CD4-positive, alpha-beta T cell (primary cell): ENCODE results near the gene TRAPPC13. TPM values are rescaled to one million over a fixed set of nuclear protein-coding genes. Genes with fewer than 3 reads are reported as not detected.
"Not testable (repeated sequence)": the region's sequence is repeated elsewhere in the genome, so short reads cannot be mapped to it uniquely, and the experiment has no call there.

ENCODE experiments used
- ATAC-seq: fragments of 200-7000 bp; cut with Tn5 transposase; one replicate; pipeline ENCODE4 v1.10.0; 2022; ENCODE audit warnings: mild to moderate bottlenecking; ENCODE audit not compliant: poor library complexity
- CTCF ChIA-PET: fragments of 350-600 bp; sonication (Branson Sonifier 250); formaldehyde crosslinking; loops from one replicate; lab custom pipeline; 2021; ENCODE audit warnings: antibody characterized with exemption, inconsistent platforms; lab: Charles Lee
- POLR2A ChIA-PET: fragments of 350-600 bp; sonication (Branson Sonifier 250); formaldehyde crosslinking; loops from one replicate; lab custom pipeline; 2021; ENCODE audit warnings: antibody characterized with exemption, inconsistent platforms; lab: Charles Lee
- DNase-seq, 14 experiments: peaks; one replicate each; pipeline ENCODE4 v3.0.0-alpha.2; 2013 to 2020; ENCODE audit warnings: mixed read lengths in 2 of 14
- H3K27ac ChIP-seq, 2 donors: one replicate each; pipeline versions ENCODE4 v1.5.1 to v1.7.0; 2013; ENCODE audit warnings: low read length in 2 of 2, low read depth in 1 of 2, mild to moderate bottlenecking in 1 of 2
- H3K27me3 ChIP-seq, 2 experiments: 1 replicate in 1 of 2; 2 replicates in 1 of 2; pipeline versions ENCODE4 v1.6.1 to v1.7.0; 2013; ENCODE audit warnings: low read length in 2 of 2, control low read depth in 1 of 2, mild to moderate bottlenecking in 1 of 2, moderate library complexity in 1 of 2; ENCODE audit not compliant: insufficient read depth in 2 of 2, control insufficient read depth in 1 of 2
- H3K36me3 ChIP-seq: one replicate; pipeline ENCODE4 v1.6.1; 2013; ENCODE audit warnings: low read length, control low read depth; ENCODE audit not compliant: insufficient read depth
- H3K4me1 ChIP-seq: one replicate; pipeline ENCODE4 v1.6.1; 2013; ENCODE audit warnings: low read length, control low read depth; ENCODE audit not compliant: insufficient read depth
- H3K4me3 ChIP-seq: one replicate; pipeline ENCODE4 v1.5.1; 2013; ENCODE audit warnings: mild to moderate bottlenecking, low read length, moderate library complexity
- H3K9me3 ChIP-seq, 2 experiments: 1 replicate in 1 of 2; 2 replicates in 1 of 2; pipeline versions ENCODE4 v1.6.1 to v1.7.0; 2013; ENCODE audit warnings: low read length in 2 of 2, mild to moderate bottlenecking in 2 of 2, control low read depth in 1 of 2, moderate library complexity in 1 of 2; ENCODE audit not compliant: control insufficient read depth in 1 of 2, insufficient read depth in 1 of 2
- H3K27ac Mint-ChIP-seq: one replicate; pipeline ENCODE4 v1.8.0; 2020; ENCODE audit warnings: mixed read lengths
- H3K27me3 Mint-ChIP-seq: one replicate; pipeline ENCODE4 v1.8.0; 2021; ENCODE audit warnings: mixed read lengths
- H3K36me3 Mint-ChIP-seq: one replicate; pipeline ENCODE4 v1.8.0; 2021; ENCODE audit warnings: low read depth, mixed read lengths
- H3K4me1 Mint-ChIP-seq: one replicate; pipeline ENCODE4 v1.8.0; 2021; ENCODE audit warnings: low read depth, mixed read lengths
- H3K4me3 Mint-ChIP-seq: one replicate; pipeline ENCODE4 v1.8.0; 2020; ENCODE audit warnings: mild to moderate bottlenecking, mixed read lengths
- H3K9me3 Mint-ChIP-seq: one replicate; pipeline ENCODE4 v1.8.0; 2020; ENCODE audit warnings: mixed read lengths
- CTCF ChIP-seq: fragments of 200-600 bp; IDR thresholded peaks from one replicate; pipeline ENCODE4 v1.8.0; 2022; ENCODE audit warnings: antibody characterized with exemption, mild to moderate bottlenecking
- intact Hi-C, 2 experiments: fragments of 100-400 bp; cut with DNase I in 1 of 2; cut with micrococcal nuclease in 1 of 2; formaldehyde crosslinking; loops; one replicate each; pipeline versions ENCODE4 v1.15.1 to v1.9.0; 2023 to 2025; cut with DNase I, micrococcal nuclease
- total RNA-seq, 174 experiments: library from RNA in 2 of 174; stranded (reverse) in 2 of 174; gene quantifications; one replicate each; pipeline ENCODE4 v1.2.3 and lab custom pipeline; 2021 to 2026

The TRAPPC13 gene
- total RNA-seq, 2 experiments from 2014 or later: 11.2 to 14.4 TPM

GRCh38 chr5:65674749-65675148 is 49.9 kb downstream of the TRAPPC13 start:
- H3K9me3 Mint-ChIP-seq: no peaks in the 10 kb centered on the region
- peaks cover 68% of the 10 kb centered on the region for H3K36me3 ChIP-seq
- intact Hi-C loops: no loop called here

DNA sequence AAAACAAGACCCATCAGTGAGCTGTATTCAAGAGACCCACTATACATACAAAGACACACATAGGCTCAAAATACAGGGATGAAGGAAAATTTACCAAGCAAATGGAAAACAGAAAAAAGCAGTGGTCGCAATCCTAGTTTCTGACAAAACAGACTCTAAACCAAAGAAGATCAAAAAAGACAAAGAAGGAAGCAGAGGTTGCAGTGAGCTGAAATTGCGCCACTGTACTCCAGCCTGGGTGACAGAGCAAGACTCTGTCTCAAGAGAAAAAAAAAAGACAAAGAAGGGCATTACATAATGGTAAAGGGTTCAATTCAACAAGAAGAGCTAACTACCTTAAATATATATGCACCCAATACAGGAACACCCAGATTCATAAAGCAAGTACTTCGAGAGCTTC is 51.2 kb downstream of the TRAPPC13 start:
- H3K4me3 ChIP-seq, intact Hi-C loops, CTCF ChIA-PET, H3K27me3 ChIP-seq, H3K27ac ChIP-seq, H3K27me3 Mint-ChIP-seq, H3K9me3 ChIP-seq, H3K9me3 Mint-ChIP-seq, ATAC-seq, H3K4me1 ChIP-seq, DNase-seq, POLR2A ChIA-PET: not testable (repeated sequence)
- Mint-ChIP-seq H3K36me3 (peaks cover 99% of the 10 kb centered on the region), H3K27ac (peak overlapping the region; percentile 73), H3K4me3 (peak overlapping the region; percentile 35), H3K4me1 (peaks cover 55% of the 10 kb centered on the region)
- peaks cover 68% of the 10 kb centered on the region for H3K36me3 ChIP-seq

More at GRCh38 chr5:65674749-65675148, 49.9 kb downstream of the TRAPPC13 start:
- Histone ChIP-seq H3K4me1 (peaks cover 4% of the 10 kb centered on the region), H3K27me3 (no peaks in the 10 kb centered on the region), H3K27ac (no peak overlapping the region), H3K4me3 (no peak overlapping the region), H3K9me3 (no peaks in the 10 kb centered on the region)
- DNase-seq (no peak), ATAC-seq (no peak)
- H3K4me3 Mint-ChIP-seq: no peak overlapping the region
- H3K27me3 Mint-ChIP-seq: no peaks in the 10 kb centered on the region
- H3K36me3 Mint-ChIP-seq: peaks cover 99% of the 10 kb centered on the region
- peaks cover 42% of the 10 kb centered on the region for H3K4me1 Mint-ChIP-seq
- H3K27ac Mint-ChIP-seq: peak overlapping the region; percentile 48
- CTCF ChIA-PET: interaction anchor here (0.5 kb wide), 1 partner anchor 181 kb away, joined by 3 read pairs; no protein-coding TSS in a partner anchor
- TF ChIP-seq CTCF: no peak
- POLR2A ChIA-PET: no interaction called here

DNA sequence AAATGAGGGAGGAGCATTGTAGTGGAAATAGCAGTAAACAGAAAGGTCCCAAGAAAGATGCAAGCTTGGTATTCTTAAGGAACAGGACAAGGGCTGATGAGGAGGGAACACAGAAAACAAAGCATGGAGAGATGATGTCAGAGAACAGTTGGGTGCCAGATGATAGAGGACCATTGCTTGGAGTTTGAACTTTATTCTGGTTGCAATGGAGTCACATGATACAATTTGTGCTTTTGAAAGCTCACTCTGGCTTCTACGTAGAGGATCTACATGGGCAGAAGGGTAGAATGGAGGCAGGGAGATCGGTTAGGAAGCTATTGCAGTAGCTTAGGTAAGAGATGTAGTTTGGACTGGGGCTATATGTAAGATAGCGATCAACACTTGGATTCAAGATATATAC is 57.3 kb downstream of the TRAPPC13 start:
- Histone ChIP-seq H3K9me3 (no peaks in the 10 kb centered on the region), H3K27ac (no peak overlapping the region), H3K4me3 (no peak overlapping the region), H3K36me3 (peaks cover 76% of the 10 kb centered on the region), H3K4me1 (peaks cover 4% of the 10 kb centered on the region), H3K27me3 (no peaks in the 10 kb centered on the region)
- TF ChIP-seq CTCF: no peak
- ATAC-seq (no peak), DNase-seq (no peak)
- Mint-ChIP-seq H3K27ac (no peak overlapping the region), H3K27me3 (no peaks in the 10 kb centered on the region), H3K4me1 (peaks cover 58% of the 10 kb centered on the region), H3K36me3 (peaks cover 95% of the 10 kb centered on the region), H3K9me3 (no peaks in the 10 kb centered on the region), H3K4me3 (no peak overlapping the region)
- POLR2A ChIA-PET: no interaction called here
- intact Hi-C loops: no loop called here
- CTCF ChIA-PET: no interaction called here

DNA sequence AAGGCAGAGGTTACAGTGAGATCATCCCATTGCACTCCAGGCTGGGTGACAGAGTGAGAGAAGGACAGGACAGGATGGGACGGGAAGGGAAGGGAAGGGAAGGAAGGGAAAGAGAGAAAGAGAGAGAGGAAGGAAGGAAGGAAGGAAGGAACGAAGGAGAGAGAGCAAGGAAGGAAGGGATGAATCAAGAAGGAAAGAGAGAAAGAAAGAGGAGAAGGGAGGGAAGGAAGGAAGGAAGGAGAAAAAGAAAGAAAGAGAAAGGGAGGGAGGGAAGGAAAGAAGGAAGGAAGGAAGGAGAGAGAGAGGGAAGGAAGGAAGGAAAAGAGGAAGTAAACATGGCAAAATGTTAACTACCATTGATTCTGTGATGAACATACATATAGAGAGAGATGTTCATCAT is 68.3 kb downstream of the TRAPPC13 start:
- Mint-ChIP-seq H3K9me3 (no peaks in the 10 kb centered on the region), H3K27ac (no peak overlapping the region), H3K27me3 (no peaks in the 10 kb centered on the region), H3K36me3 (peaks cover 62% of the 10 kb centered on the region), H3K4me1 (peaks cover 7% of the 10 kb centered on the region), H3K4me3 (no peak overlapping the region)
- ChIA-PET CTCF (no interaction called here), POLR2A (interaction anchor here (0.7 kb wide), 1 partner anchor 18 kb away, joined by 3 read pairs; no protein-coding TSS in a partner anchor)
- intact Hi-C loops: no loop called here
- Histone ChIP-seq H3K9me3 (no peaks in the 10 kb centered on the region), H3K36me3 (peaks cover 57% of the 10 kb centered on the region), H3K4me1 (no peaks in the 10 kb centered on the region), H3K27me3 (no peaks in the 10 kb centered on the region), H3K27ac (no peak overlapping the region), H3K4me3 (no peak overlapping the region)
- no peak for TF ChIP-seq CTCF
- ATAC-seq: no peak
- no peak for DNase-seq
